ENCODE data around the gene COL12A1.

DNA sequence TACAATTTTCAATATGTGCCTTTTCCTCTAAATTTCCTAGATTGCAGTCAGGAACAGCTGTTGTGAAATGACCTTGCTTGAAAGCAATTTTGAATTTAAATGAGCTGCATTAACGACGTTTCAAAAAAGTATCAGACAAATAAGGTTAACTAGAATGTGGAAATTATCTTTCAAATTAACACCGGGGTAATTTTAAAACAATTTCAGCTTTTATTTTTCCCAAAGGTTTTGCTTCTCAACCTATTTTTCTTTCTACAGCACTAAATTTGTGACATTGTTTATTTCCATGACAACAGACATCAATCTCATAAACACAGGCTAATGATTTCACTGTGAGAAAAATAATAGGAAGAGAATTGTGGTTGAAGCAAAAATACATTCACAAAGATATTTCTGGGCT lies 38.5 kb downstream of the COL12A1 start:
- TF ChIP-seq EZH2 (conservative IDR thresholded peaks at IDR 0.05; ENCODE audit: low read depth, low read length) (no peak), FOXK2 (IDR thresholded peaks at IDR 0.05) (no peak), SOX5 (CRISPR knock-in tag; IDR thresholded peaks at IDR 0.05; ENCODE audit: borderline replicate concordance) (no peak), POLR2A (IDR thresholded peaks at IDR 0.05; ENCODE audit: insufficient read depth in 1 of 2, low read depth in 2 of 2, low read length in 2 of 2) (no peak), ZNF138 (CRISPR knock-in tag; IDR thresholded peaks at IDR 0.05; ENCODE audit: low read depth) (no peak), ZNF761 (CRISPR knock-in tag; conservative IDR thresholded peaks at IDR 0.05) (no peak), DNMT1 (CRISPR knock-in tag; IDR thresholded peaks at IDR 0.05) (no peak)
- TF ChIP-seq, protein P1, sequence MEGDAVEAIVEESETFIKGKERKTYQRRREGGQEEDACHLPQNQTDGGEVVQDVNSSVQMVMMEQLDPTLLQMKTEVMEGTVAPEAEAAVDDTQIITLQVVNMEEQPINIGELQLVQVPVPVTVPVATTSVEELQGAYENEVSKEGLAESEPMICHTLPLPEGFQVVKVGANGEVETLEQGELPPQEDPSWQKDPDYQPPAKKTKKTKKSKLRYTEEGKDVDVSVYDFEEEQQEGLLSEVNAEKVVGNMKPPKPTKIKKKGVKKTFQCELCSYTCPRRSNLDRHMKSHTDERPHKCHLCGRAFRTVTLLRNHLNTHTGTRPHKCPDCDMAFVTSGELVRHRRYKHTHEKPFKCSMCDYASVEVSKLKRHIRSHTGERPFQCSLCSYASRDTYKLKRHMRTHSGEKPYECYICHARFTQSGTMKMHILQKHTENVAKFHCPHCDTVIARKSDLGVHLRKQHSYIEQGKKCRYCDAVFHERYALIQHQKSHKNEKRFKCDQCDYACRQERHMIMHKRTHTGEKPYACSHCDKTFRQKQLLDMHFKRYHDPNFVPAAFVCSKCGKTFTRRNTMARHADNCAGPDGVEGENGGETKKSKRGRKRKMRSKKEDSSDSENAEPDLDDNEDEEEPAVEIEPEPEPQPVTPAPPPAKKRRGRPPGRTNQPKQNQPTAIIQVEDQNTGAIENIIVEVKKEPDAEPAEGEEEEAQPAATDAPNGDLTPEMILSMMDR (CRISPR knock-in tag; IDR thresholded peaks at IDR 0.05): no peak
